OCI-LY7 (cell line): ENCODE measurements around the gene NTMT1. TPM values are rescaled to one million over a fixed set of nuclear protein-coding genes. Genes with fewer than 3 reads are reported as not detected.

Source experiments
- BruUV-seq: library from RNA; stranded (reverse); fragments of 400-500 nt; replicated peaks from 2 replicates; lab custom pipeline; 2021; lab: Mats Ljungman, UMichigan
- CTCF ChIA-PET: fragments of 300-600 bp; sonication (Branson Sonifier 250); formaldehyde crosslinking; loops from one replicate; lab custom pipeline; 2022; ENCODE audit warnings: antibody characterized with exemption; ENCODE audit not compliant: unreplicated experiment; lab: Charles Lee
- POLR2A ChIA-PET: fragments of 300-600 bp; sonication (Branson Sonifier 250); formaldehyde crosslinking; loops from one replicate; lab custom pipeline; 2022; ENCODE audit warnings: antibody characterized with exemption; lab: Charles Lee
- DNase-seq: peaks from one replicate; pipeline ENCODE4 v3.0.0-alpha.2; 2015; ENCODE audit warnings: low spot score
- H2AFZ ChIP-seq: fragments of 200-600 bp; sonication (generic), shearing (Covaris generic); 2 replicates; pipeline ENCODE4 v1.6.1; 2014; ENCODE audit warnings: mild to moderate bottlenecking, antibody characterized with exemption, low read length, moderate library complexity
- H3K27ac ChIP-seq: fragments of 200-600 bp; sonication (generic); 2 replicates; pipeline ENCODE4 v1.5.1; 2014; ENCODE audit warnings: mixed run types, low read depth, mild to moderate bottlenecking, moderate library complexity, low read length, inconsistent platforms; ENCODE audit not compliant: poor library complexity, severe bottlenecking
- H3K36me3 ChIP-seq: fragments of 200-600 bp; sonication (generic); 2 replicates; pipeline ENCODE4 v1.6.1; 2014; ENCODE audit warnings: mild to moderate bottlenecking, antibody characterized with exemption, low read length, moderate library complexity, mixed read lengths; ENCODE audit not compliant: insufficient read depth
- H3K4me1 ChIP-seq: fragments of 200-600 bp; sonication (generic); 2 replicates; pipeline ENCODE4 v1.5.1; 2014; ENCODE audit warnings: mild to moderate bottlenecking, low read length; ENCODE audit not compliant: insufficient read depth, poor library complexity, severe bottlenecking
- H3K4me2 ChIP-seq: fragments of 200-600 bp; sonication (generic); 2 replicates; pipeline ENCODE4 v1.6.1; 2014; ENCODE audit warnings: mild to moderate bottlenecking, low read length
- H3K4me3 ChIP-seq: fragments of 200-600 bp; sonication (generic); 2 replicates; pipeline ENCODE4 v1.5.1; 2014; ENCODE audit warnings: mild to moderate bottlenecking, low read depth, low read length; ENCODE audit not compliant: poor library complexity, severe bottlenecking
- H3K79me2 ChIP-seq: fragments of 200-600 bp; sonication (generic); 2 replicates; pipeline ENCODE4 v1.6.1; 2016; ENCODE audit warnings: low read depth, mild to moderate bottlenecking, low read length, moderate library complexity, mixed read lengths; ENCODE audit not compliant: insufficient read depth
- H3K9me2 ChIP-seq: fragments of 200-600 bp; sonication (generic); 2 replicates; pipeline ENCODE4 v1.6.1; 2016; ENCODE audit warnings: mild to moderate bottlenecking, low read length, mixed read lengths; ENCODE audit not compliant: insufficient read depth
- H3K9me3 ChIP-seq: fragments of 200-600 bp; sonication (generic); 2 replicates; pipeline ENCODE4 v1.6.1; 2014; ENCODE audit warnings: mild to moderate bottlenecking, mixed run types, low read length, mixed read lengths
- H4K20me1 ChIP-seq: fragments of 200-600 bp; sonication (generic); 2 replicates; pipeline ENCODE4 v1.6.1; 2014; ENCODE audit warnings: mild to moderate bottlenecking, antibody characterized with exemption, low read length, moderate library complexity, mixed read lengths; ENCODE audit not compliant: insufficient read depth
- CTCF ChIP-seq: fragments of 200-600 bp; sonication (generic); conservative IDR thresholded peaks from 2 replicates; pipeline ENCODE4 v1.5.1; 2014; ENCODE audit warnings: mild to moderate bottlenecking, antibody characterized with exemption, low read length, moderate library complexity, mixed read lengths
- EZH2phosphoT487 ChIP-seq: fragments of 200-600 bp; sonication (generic); IDR thresholded peaks from 2 replicates; pipeline ENCODE4 v1.6.1; 2018; ENCODE audit warnings: low read depth, borderline replicate concordance, mild to moderate bottlenecking, mixed run types, antibody characterized with exemption, low read length, moderate library complexity, mixed read lengths
- intact Hi-C: fragments of 100-400 bp; cut with micrococcal nuclease; formaldehyde crosslinking; loops from one replicate; pipeline ENCODE4 v1.10.0; 2022; ENCODE audit not compliant: unreplicated experiment
- total RNA-seq, 2 experiments: library from RNA; depleted of rRNA in 1 of 2; stranded (reverse); fragments of >200 nt in 1 of 2; shearing (Covaris generic) in 1 of 2; gene quantifications; 2 replicates each; pipeline ENCODE4 v1.2.3, GENCODE V29; 2014 to 2022

NTMT1 gene
- total RNA-seq, 2 experiments from 2014 or later: 46.6 to 59.8 TPM

- TF ChIP-seq EZH2phosphoT487: no peak
- TF ChIP-seq CTCF: no peak
- intact Hi-C loops: no loop called here
- Histone ChIP-seq H4K20me1 (no peaks in the 10 kb centered on the region), H3K36me3 (no peaks in the 10 kb centered on the region), H3K79me2 (no peaks in the 10 kb centered on the region), H3K9me3 (no peaks in the 10 kb centered on the region), H3K4me2 (no peak overlapping the region), H3K27ac (no peak overlapping the region), H3K4me3 (no peak overlapping the region), H3K9me2 (no peaks in the 10 kb centered on the region), H3K4me1 (no peaks in the 10 kb centered on the region), H2AFZ (no peak overlapping the region)
- no peak for DNase-seq
- CTCF ChIA-PET: no interaction called here
- POLR2A ChIA-PET: no interaction called here
- no TSS peak for BruUV-seq
Observed at GRCh38 chr9:129653823-129654553, 28.0 kb downstream of the NTMT1 start.

- no peak for DNase-seq
- H3K4me3 ChIP-seq: no peak overlapping the region
- ChIA-PET POLR2A (no interaction called here), CTCF (no interaction called here)
- no peaks in the 10 kb centered on the region for H3K79me2 ChIP-seq
- no peaks in the 10 kb centered on the region for H3K9me2 ChIP-seq
- no peaks in the 10 kb centered on the region for H3K36me3 ChIP-seq
- BruUV-seq: no TSS peak
- no peak overlapping the region for H3K27ac ChIP-seq
- intact Hi-C loops: no loop called here
- H2AFZ ChIP-seq: no peak overlapping the region
- no peaks in the 10 kb centered on the region for H3K9me3 ChIP-seq
- H3K4me2 ChIP-seq: no peak overlapping the region
- no peaks in the 10 kb centered on the region for H3K4me1 ChIP-seq
- no peaks in the 10 kb centered on the region for H4K20me1 ChIP-seq
- TF ChIP-seq CTCF: no peak
- TF ChIP-seq EZH2phosphoT487: no peak
Observed at GRCh38 chr9:129654554-129655040, 28.6 kb downstream of the NTMT1 start.

- BruUV-seq: no TSS peak
- Histone ChIP-seq H3K27ac (no peak overlapping the region), H3K4me2 (no peak overlapping the region), H3K9me3 (no peaks in the 10 kb centered on the region), H3K79me2 (no peaks in the 10 kb centered on the region), H3K36me3 (no peaks in the 10 kb centered on the region), H3K9me2 (no peaks in the 10 kb centered on the region), H4K20me1 (no peaks in the 10 kb centered on the region), H3K4me3 (no peak overlapping the region), H3K4me1 (no peaks in the 10 kb centered on the region), H2AFZ (no peak overlapping the region)
- no peak for TF ChIP-seq EZH2phosphoT487
- TF ChIP-seq CTCF: no peak
- POLR2A ChIA-PET: no interaction called here
- no peak for DNase-seq
- CTCF ChIA-PET: no interaction called here
- intact Hi-C loops: no loop called here
Observed at GRCh38 chr9:129655154-129655553, 29.2 kb downstream of the NTMT1 start.
